HepG2 (cell line): ENCODE data around the gene ATP9A. TPM values are rescaled to one million over a fixed set of nuclear protein-coding genes. Genes with fewer than 3 reads are reported as not detected.

Experiments used
- CBFB ChIP-seq: sonication (generic); formaldehyde crosslinking; IDR thresholded peaks from 2 replicates; pipeline ENCODE4 v1.4.0; 2020; ENCODE audit warnings: missing genetic modification reagents
- EZH2 ChIP-seq: conservative IDR thresholded peaks from 2 replicates; pipeline ENCODE4 v1.6.1; 2012; ENCODE audit warnings: mild to moderate bottlenecking, low read depth, low read length, moderate library complexity
- HDAC1 ChIP-seq: sonication (generic); formaldehyde crosslinking; IDR thresholded peaks from 2 replicates; pipeline ENCODE4 v1.5.1; 2020; ENCODE audit warnings: mild to moderate bottlenecking, missing genetic modification reagents
- HOXA3 ChIP-seq: sonication (generic); formaldehyde crosslinking; IDR thresholded peaks from 2 replicates; pipeline ENCODE4 v1.5.0; 2020; ENCODE audit warnings: missing genetic modification reagents
- KLF15 ChIP-seq: sonication (generic); formaldehyde crosslinking; IDR thresholded peaks from 2 replicates; pipeline ENCODE4 v1.8.1; 2023; ENCODE audit warnings: borderline replicate concordance, mild to moderate bottlenecking, inconsistent platforms, missing genetic modification reagents, mixed read lengths
- MIXL1 ChIP-seq: IDR thresholded peaks from 2 replicates; pipeline ENCODE4 v1.6.1; 2016
- RFX1 ChIP-seq: fragments of 450-650 bp; IDR thresholded peaks from 2 replicates; pipeline ENCODE4 v1.6.1; 2017
- STAG1 ChIP-seq: sonication (generic); formaldehyde crosslinking; IDR thresholded peaks from 2 replicates; pipeline ENCODE4 v1.4.0; 2020; ENCODE audit warnings: missing genetic modification reagents
- TGIF2 ChIP-seq: IDR thresholded peaks from 2 replicates; pipeline ENCODE4 v1.6.1; 2016; ENCODE audit warnings: control low read depth, missing compliant biosample characterization
- THAP11 ChIP-seq: IDR thresholded peaks from 2 replicates; pipeline ENCODE4 v1.6.1; 2016; ENCODE audit warnings: missing biosample characterization, missing genetic modification reagents
- ZBTB38 ChIP-seq: sonication (generic); formaldehyde crosslinking; IDR thresholded peaks from 2 replicates; pipeline ENCODE4 v1.5.1; 2020; ENCODE audit warnings: mild to moderate bottlenecking, missing genetic modification reagents
- ZNF138 ChIP-seq: sonication (generic); formaldehyde crosslinking; IDR thresholded peaks from 2 replicates; pipeline ENCODE4 v1.5.0; 2020; ENCODE audit warnings: mild to moderate bottlenecking, low read depth, missing genetic modification reagents
- ZNF17 ChIP-seq: sonication (generic); formaldehyde crosslinking; IDR thresholded peaks from 2 replicates; pipeline ENCODE4 v1.5.0; 2020; ENCODE audit warnings: mild to moderate bottlenecking, missing genetic modification reagents
- ZNF564 ChIP-seq: sonication (generic); formaldehyde crosslinking; IDR thresholded peaks from 2 replicates; pipeline ENCODE4 v1.8.1; 2023; ENCODE audit warnings: mild to moderate bottlenecking, missing genetic modification reagents
- ZNF720 ChIP-seq: sonication (generic); formaldehyde crosslinking; IDR thresholded peaks from 2 replicates; pipeline ENCODE4 v1.4.0; 2020; ENCODE audit warnings: missing genetic modification reagents
- ZSCAN20 ChIP-seq: sonication (generic); formaldehyde crosslinking; IDR thresholded peaks from 2 replicates; pipeline ENCODE4 v1.4.0; 2020; ENCODE audit warnings: missing genetic modification reagents, mild to moderate bottlenecking, borderline replicate concordance
- polyA plus RNA-seq, 8 experiments: library from polyadenylated mRNA; depleted of rRNA in 3 of 8; stranded (reverse) in 7 of 8; unstranded in 1 of 8; fragments of >200 nt; fragmentation: Illumina TruSeq in 4 of 8; extraction: Trizol in 4 of 8; gene quantifications; 2 replicates each; pipeline versions ENCODE4 v1.2.1 to v1.2.3, GENCODE V29; 2011 to 2016; ENCODE audit warnings: low read depth in 4 of 8, missing spikeins in 1 of 8, mixed read lengths in 1 of 8; ENCODE audit not compliant: insufficient read depth in 1 of 8
- total RNA-seq, 5 experiments: library from RNA; depleted of rRNA; stranded (reverse); fragments of >200 nt; fragmentation: Illumina TruSeq; extraction: Trizol; gene quantifications; 2 replicates each; pipeline ENCODE4 v1.2.3, GENCODE V29; 2016; ENCODE audit warnings: low read depth in 1 of 5
- TF ChIP-seq, protein P1 (sequence below): sonication (generic); formaldehyde crosslinking; IDR thresholded peaks from 2 replicates; pipeline ENCODE4 v1.9.0; 2022; ENCODE audit warnings: missing genetic modification reagents, mild to moderate bottlenecking, borderline replicate concordance
- TF ChIP-seq, protein P2 (sequence below): sonication (generic); formaldehyde crosslinking; IDR thresholded peaks from 2 replicates; pipeline ENCODE4 v1.8.0; 2022; ENCODE audit warnings: missing genetic modification reagents, mild to moderate bottlenecking, borderline replicate concordance
- TF ChIP-seq, protein P3 (sequence below): IDR thresholded peaks from 2 replicates; pipeline ENCODE4 v1.6.1; 2016; ENCODE audit warnings: mild to moderate bottlenecking
- TF ChIP-seq, protein P4 (sequence below): sonication (generic); formaldehyde crosslinking; IDR thresholded peaks from 2 replicates; pipeline ENCODE4 v1.4.0; 2020; ENCODE audit warnings: missing genetic modification reagents
- TF ChIP-seq, protein P5 (sequence below): sonication (generic); formaldehyde crosslinking; IDR thresholded peaks from 2 replicates; pipeline ENCODE4 v1.5.1; 2020; ENCODE audit warnings: missing genetic modification reagents, mild to moderate bottlenecking, borderline replicate concordance

The ATP9A gene
- total and polyA plus RNA-seq, 2 of the 13 experiments (the other 11 are each of a cell fraction or from before 2014, with no cell fraction given) = 11.8 to 18.5 TPM

DNA sequence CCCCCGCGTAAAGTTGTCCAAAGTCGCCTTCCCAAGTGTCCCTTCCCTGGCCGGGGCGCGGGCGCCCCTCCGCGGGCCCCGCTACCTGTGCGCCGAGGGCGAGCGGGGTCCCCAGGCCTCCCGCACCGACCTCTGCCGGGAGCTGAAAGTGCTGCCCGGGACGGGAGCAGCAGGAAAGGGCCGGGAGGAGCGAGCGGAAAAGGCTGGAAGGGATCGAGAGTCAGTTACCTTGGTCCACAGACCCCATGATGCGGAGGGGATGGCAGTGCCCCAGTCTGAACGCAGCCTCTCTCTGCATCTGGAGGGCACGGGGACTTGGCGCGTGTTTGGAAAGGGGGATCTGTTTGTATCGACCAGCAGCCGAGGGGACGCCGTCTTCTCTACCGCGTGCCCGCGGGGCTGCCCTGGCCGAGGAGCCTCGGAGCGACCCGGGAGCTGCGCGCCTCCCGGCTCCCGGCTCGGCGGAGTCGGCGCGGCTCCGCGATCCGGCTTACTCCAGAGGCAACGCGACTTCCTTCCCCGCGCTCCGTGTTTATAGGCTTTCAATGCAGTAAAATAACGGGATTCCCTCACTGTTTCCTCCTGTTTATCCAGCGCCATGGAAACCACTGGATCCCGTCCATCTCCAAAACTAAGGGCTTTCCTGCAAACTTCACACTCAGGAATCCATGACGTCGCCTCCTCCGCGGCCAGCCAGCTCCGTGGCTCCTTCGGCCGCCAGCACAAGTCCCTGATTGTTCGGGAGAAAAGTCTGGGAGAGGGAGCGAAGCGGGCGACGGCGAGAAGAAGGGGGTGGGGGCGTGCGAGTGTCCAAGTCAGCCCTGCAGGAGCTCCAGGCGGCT lies 205.6 kb downstream of the ATP9A start (continued):
- TF ChIP-seq, protein P1, sequence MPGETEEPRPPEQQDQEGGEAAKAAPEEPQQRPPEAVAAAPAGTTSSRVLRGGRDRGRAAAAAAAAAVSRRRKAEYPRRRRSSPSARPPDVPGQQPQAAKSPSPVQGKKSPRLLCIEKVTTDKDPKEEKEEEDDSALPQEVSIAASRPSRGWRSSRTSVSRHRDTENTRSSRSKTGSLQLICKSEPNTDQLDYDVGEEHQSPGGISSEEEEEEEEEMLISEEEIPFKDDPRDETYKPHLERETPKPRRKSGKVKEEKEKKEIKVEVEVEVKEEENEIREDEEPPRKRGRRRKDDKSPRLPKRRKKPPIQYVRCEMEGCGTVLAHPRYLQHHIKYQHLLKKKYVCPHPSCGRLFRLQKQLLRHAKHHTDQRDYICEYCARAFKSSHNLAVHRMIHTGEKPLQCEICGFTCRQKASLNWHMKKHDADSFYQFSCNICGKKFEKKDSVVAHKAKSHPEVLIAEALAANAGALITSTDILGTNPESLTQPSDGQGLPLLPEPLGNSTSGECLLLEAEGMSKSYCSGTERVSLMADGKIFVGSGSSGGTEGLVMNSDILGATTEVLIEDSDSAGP = peak; percentile 79; the same call in 1 of the 2 replicates
- TF ChIP-seq MIXL1 (CRISPR knock-in tag) = no peak
- peak; percentile 59; the same call in 1 of the 2 replicates for TF ChIP-seq ZBTB38 (CRISPR knock-in tag)
- TF ChIP-seq THAP11 (CRISPR knock-in tag) = no peak
- TF ChIP-seq, protein P2, sequence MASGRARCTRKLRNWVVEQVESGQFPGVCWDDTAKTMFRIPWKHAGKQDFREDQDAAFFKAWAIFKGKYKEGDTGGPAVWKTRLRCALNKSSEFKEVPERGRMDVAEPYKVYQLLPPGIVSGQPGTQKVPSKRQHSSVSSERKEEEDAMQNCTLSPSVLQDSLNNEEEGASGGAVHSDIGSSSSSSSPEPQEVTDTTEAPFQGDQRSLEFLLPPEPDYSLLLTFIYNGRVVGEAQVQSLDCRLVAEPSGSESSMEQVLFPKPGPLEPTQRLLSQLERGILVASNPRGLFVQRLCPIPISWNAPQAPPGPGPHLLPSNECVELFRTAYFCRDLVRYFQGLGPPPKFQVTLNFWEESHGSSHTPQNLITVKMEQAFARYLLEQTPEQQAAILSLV (CRISPR knock-in tag) = 0 out of 2 replicates have a peak, but pooled peaks have one; percentile 64
- no peak; the same call in 1 of the 2 replicates for TF ChIP-seq ZSCAN20 (CRISPR knock-in tag)
- TF ChIP-seq, protein P3, sequence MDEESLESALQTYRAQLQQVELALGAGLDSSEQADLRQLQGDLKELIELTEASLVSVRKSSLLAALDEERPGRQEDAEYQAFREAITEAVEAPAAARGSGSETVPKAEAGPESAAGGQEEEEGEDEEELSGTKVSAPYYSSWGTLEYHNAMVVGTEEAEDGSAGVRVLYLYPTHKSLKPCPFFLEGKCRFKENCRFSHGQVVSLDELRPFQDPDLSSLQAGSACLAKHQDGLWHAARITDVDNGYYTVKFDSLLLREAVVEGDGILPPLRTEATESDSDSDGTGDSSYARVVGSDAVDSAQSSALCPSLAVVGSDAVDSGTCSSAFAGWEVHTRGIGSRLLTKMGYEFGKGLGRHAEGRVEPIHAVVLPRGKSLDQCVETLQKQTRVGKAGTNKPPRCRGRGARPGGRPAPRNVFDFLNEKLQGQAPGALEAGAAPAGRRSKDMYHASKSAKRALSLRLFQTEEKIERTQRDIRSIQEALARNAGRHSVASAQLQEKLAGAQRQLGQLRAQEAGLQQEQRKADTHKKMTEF (CRISPR knock-in tag) = 0 out of 2 replicates have a peak, but pooled peaks have one; percentile 18
- peak; percentile 22; the same call in 1 of the 2 replicates for TF ChIP-seq TGIF2
- TF ChIP-seq EZH2 = no peak; the same call in 1 of the 2 replicates
- peak; percentile 67 for TF ChIP-seq STAG1 (CRISPR knock-in tag)
- TF ChIP-seq ZNF138 (CRISPR knock-in tag) = 0 out of 2 replicates have a peak, but pooled peaks have one; percentile 67
- no peak for TF ChIP-seq ZNF17 (CRISPR knock-in tag)
- TF ChIP-seq, protein P4, sequence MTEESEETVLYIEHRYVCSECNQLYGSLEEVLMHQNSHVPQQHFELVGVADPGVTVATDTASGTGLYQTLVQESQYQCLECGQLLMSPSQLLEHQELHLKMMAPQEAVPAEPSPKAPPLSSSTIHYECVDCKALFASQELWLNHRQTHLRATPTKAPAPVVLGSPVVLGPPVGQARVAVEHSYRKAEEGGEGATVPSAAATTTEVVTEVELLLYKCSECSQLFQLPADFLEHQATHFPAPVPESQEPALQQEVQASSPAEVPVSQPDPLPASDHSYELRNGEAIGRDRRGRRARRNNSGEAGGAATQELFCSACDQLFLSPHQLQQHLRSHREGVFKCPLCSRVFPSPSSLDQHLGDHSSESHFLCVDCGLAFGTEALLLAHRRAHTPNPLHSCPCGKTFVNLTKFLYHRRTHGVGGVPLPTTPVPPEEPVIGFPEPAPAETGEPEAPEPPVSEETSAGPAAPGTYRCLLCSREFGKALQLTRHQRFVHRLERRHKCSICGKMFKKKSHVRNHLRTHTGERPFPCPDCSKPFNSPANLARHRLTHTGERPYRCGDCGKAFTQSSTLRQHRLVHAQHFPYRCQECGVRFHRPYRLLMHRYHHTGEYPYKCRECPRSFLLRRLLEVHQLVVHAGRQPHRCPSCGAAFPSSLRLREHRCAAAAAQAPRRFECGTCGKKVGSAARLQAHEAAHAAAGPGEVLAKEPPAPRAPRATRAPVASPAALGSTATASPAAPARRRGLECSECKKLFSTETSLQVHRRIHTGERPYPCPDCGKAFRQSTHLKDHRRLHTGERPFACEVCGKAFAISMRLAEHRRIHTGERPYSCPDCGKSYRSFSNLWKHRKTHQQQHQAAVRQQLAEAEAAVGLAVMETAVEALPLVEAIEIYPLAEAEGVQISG (CRISPR knock-in tag) = peak; percentile 37; the same call in 1 of the 2 replicates
- 0 out of 2 replicates have a peak, but pooled peaks have one; percentile 40 for TF ChIP-seq ZNF564 (CRISPR knock-in tag)
- peak; percentile 29; the same call in 1 of the 2 replicates for TF ChIP-seq RFX1
- no peak; the same call in 1 of the 2 replicates for TF ChIP-seq HOXA3 (CRISPR knock-in tag)
- TF ChIP-seq, protein P5, sequence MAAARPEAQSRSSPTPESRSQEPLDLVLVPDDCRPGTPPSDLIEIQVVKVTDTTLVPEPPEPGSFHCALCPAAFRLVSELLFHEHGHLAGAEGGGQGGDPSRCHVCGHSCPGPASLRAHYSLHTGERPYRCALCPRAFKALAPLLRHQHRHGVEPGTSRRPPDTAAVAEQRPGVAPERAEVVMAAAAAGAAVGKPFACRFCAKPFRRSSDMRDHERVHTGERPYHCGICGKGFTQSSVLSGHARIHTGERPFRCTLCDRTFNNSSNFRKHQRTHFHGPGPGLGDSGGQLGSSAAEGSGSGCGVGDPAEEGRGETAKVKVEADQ (CRISPR knock-in tag) = no peak
- no peak for TF ChIP-seq ZNF720 (CRISPR knock-in tag)
- TF ChIP-seq CBFB (CRISPR knock-in tag) = no peak
- peak; percentile 62 for TF ChIP-seq HDAC1 (CRISPR knock-in tag)
- no peak for TF ChIP-seq KLF15 (CRISPR knock-in tag)
